Stimulated activated naive CD8-positive, alpha-beta T cell treated with anti-CD3 and anti-CD28 coated beads, Interleukin-15, amount 100 ng/mL, for 72 hours (primary cell): ENCODE data around the gene C2orf42.
"Not testable (repeated sequence)": the region's sequence is repeated elsewhere in the genome, so short reads cannot be mapped to it uniquely, and the experiment has no call there.

Experiments
- ATAC-seq: fragments of 150-1000 bp; cut with Tn5 transposase; 2 replicates; pipeline ENCODE4 v1.10.0; 2021; ENCODE audit warnings: mild to moderate bottlenecking, moderate library complexity
- DNase-seq, 2 donors: peaks; one replicate each; pipeline ENCODE4 v3.0.0; 2021 to 2022
- H3K27ac Mint-ChIP-seq, 2 donors: one replicate each; pipeline ENCODE4 v1.8.0; 2022; ENCODE audit warnings: mild to moderate bottlenecking in 2 of 2, mixed read lengths in 2 of 2, moderate library complexity in 2 of 2
- H3K27me3 Mint-ChIP-seq: one replicate; pipeline ENCODE4 v1.8.0; 2022; ENCODE audit warnings: mixed read lengths
- H3K4me1 Mint-ChIP-seq: one replicate; pipeline ENCODE4 v1.8.0; 2022; ENCODE audit warnings: mild to moderate bottlenecking, mixed read lengths
- H3K4me3 Mint-ChIP-seq, 2 donors: one replicate each; pipeline ENCODE4 v1.8.0; 2022; ENCODE audit warnings: mild to moderate bottlenecking in 2 of 2, mixed read lengths in 2 of 2, moderate library complexity in 1 of 2
- H3K9me3 Mint-ChIP-seq, 2 donors: one replicate each; pipeline ENCODE4 v1.8.0; 2022; ENCODE audit warnings: mixed read lengths in 2 of 2

The C2orf42 gene

DNA sequence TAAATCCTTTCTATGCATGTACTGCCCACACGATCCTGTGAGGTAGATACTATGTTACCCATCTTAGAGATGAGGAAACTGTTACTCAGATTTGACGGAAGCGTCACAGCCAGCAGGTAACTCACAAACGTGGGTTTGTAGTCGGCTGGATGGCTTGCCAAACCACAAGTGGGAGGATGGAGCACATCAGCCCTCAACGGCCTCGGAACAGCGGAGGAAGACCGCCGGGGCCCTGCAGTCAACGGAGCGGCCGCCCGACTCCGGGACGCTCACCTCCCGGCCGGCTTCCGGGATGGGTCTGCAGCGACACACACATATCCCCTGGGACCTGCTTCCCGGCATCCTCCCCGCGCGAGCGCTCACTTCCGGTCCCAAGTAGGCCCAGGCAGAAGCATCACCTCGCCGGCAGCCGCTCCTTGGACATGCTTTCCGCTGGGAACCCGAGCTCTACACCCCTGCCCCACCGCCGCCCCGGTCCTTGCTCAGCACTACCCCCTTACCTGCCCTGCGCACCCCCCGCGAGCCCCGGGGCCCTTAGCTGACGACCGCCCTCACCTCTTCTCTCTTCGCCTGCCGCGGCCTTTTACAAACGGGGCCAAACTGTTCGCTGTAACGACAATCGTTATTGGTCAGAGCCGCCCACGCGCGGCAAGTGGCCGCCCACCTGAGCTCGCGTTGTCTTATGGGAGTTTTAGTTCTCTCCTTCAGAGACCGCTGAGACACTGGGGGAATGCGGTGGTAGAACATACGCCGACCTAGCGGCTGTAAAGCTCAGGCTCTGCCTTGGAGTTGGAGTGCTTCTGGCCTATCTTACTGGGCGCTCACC, at the start of gene C2orf42:
Gene C2orf42 (minus strand): TSS at position 602 of the 826 bp plus-strand sequence. CDS start 9,034 bp downstream, outside the sequence.
- H3K4me1 Mint-ChIP-seq: peaks cover 29% of the 10 kb centered on the region
- peak within 1 kb of the TSS; percentile 99 for H3K27ac Mint-ChIP-seq
- DNase-seq: peak; percentile 97 to 98
- peak; percentile 90 for ATAC-seq
- no peaks in the 10 kb centered on the region for H3K9me3 Mint-ChIP-seq
- no peaks in the 10 kb centered on the region for H3K27me3 Mint-ChIP-seq
- peak within 1 kb of the TSS; percentile 85 to 86 for H3K4me3 Mint-ChIP-seq

- Mint-ChIP-seq H3K27ac (no peak overlapping the region), H3K4me3 (no peak overlapping the region)
Observed at GRCh38 chr2:70240599-70240998, 49.8 kb upstream of the C2orf42 start.

DNA sequence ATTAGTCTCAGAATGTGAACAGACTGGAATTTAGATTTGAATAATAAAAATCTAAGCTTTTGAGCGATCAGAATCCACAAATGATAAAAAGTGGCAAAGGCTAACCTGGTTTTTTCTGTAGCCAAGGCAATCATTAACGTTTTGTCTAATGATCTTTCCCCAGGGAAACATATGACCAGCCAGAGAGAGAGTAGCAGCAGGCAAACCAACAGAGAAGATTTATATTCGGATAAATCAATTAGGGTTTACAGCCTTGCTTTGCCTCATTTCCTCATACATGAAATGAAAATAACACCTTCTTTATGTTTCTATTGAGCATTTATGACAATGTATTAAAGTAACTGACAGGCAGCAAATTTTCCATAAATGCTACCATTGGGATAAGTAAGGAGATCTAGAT, 43.1 kb upstream of the C2orf42 start:
- no peak overlapping the region for H3K4me3 Mint-ChIP-seq
- H3K27me3 Mint-ChIP-seq: no peaks in the 10 kb centered on the region
- H3K9me3 Mint-ChIP-seq: no peaks in the 10 kb centered on the region
- no peaks in the 10 kb centered on the region for H3K4me1 Mint-ChIP-seq
- ATAC-seq (no peak), DNase-seq (no peak)
- peak overlapping the region in 1 of 2 donors; percentile 7 for H3K27ac Mint-ChIP-seq

More at GRCh38 chr2:70240599-70240998, 49.8 kb upstream of the C2orf42 start:
- DNase-seq (no peak), ATAC-seq (no peak)
- H3K4me1 Mint-ChIP-seq: peaks cover 46% of the 10 kb centered on the region
- no peaks in the 10 kb centered on the region for H3K9me3 Mint-ChIP-seq
- no peaks in the 10 kb centered on the region for H3K27me3 Mint-ChIP-seq

- no peak for DNase-seq
- Mint-ChIP-seq H3K9me3 (no peaks in the 10 kb centered on the region), H3K4me1 (peaks cover 5% of the 10 kb centered on the region), H3K27ac (no peak overlapping the region), H3K27me3 (no peaks in the 10 kb centered on the region), H3K4me3 (no peak overlapping the region)
- no peak for ATAC-seq
Observed at GRCh38 chr2:70226781-70227180, 36.0 kb upstream of the C2orf42 start.

GRCh38 chr2:70223305-70223704, 32.5 kb upstream of the C2orf42 start:
- not testable (repeated sequence) for ATAC-seq, H3K4me3 Mint-ChIP-seq, H3K9me3 Mint-ChIP-seq, H3K27me3 Mint-ChIP-seq, DNase-seq, H3K27ac Mint-ChIP-seq
- H3K4me1 Mint-ChIP-seq: peaks cover 16% of the 10 kb centered on the region

- Mint-ChIP-seq H3K9me3 (no peaks in the 10 kb centered on the region), H3K4me3 (no peak overlapping the region), H3K27ac (no peak overlapping the region), H3K4me1 (peaks cover 25% of the 10 kb centered on the region), H3K27me3 (no peaks in the 10 kb centered on the region)
- DNase-seq: no peak
- no peak for ATAC-seq
Observed at GRCh38 chr2:70214953-70215549, 24.2 kb upstream of the C2orf42 start.

DNA sequence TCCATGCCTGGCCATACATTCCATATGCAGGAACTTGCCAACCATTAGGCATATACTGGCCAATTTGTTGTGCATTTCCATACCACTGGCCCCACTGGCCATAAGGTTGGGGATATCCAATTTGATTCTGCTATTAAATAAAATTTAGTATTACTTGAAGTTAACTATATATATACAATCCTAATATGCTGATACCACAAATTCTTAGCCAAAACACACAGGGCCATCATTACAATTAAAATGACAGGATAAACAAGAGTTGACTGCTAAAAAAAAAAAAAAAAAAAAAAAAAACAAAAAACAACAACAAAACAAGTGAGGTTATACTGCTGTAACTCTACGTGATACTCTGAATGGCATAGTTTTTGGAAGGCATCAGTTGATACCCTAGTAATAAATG, 23.5 kb upstream of the C2orf42 start:
- peaks cover 27% of the 10 kb centered on the region for H3K4me1 Mint-ChIP-seq
- no peak overlapping the region for H3K4me3 Mint-ChIP-seq
- no peak overlapping the region for H3K27ac Mint-ChIP-seq
- no peak for DNase-seq
- no peaks in the 10 kb centered on the region for H3K27me3 Mint-ChIP-seq
- no peak for ATAC-seq
- no peaks in the 10 kb centered on the region for H3K9me3 Mint-ChIP-seq

GRCh38 chr2:70212298-70212932, 21.6 kb upstream of the C2orf42 start:
- Mint-ChIP-seq H3K27ac (no peak overlapping the region), H3K4me3 (no peak overlapping the region), H3K9me3 (no peaks in the 10 kb centered on the region), H3K27me3 (no peaks in the 10 kb centered on the region), H3K4me1 (peaks cover 10% of the 10 kb centered on the region)
- no peak for ATAC-seq
- no peak for DNase-seq

DNA sequence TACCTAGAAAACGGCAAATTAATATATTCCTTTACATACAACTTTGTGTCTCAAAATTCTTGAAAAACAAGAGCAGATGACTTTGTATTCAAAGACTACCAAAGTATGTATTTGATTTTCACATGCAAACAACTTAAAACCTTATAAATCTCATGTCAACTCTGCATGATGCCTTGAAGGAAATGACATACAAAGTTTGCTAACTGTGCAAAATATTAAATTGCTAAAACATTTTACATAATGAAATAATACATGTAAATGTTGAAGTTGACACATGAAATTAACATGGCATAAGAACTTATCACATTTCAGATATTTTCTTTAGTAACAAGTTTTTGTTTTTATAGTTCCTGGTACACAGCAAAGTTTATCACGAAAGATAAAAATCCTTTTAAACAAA, 20.8 kb upstream of the C2orf42 start:
- no peak for ATAC-seq
- Mint-ChIP-seq H3K9me3 (no peaks in the 10 kb centered on the region), H3K4me3 (no peak overlapping the region), H3K4me1 (peaks cover 10% of the 10 kb centered on the region), H3K27me3 (no peaks in the 10 kb centered on the region), H3K27ac (no peak overlapping the region)
- DNase-seq: no peak

- DNase-seq (no peak), ATAC-seq (no peak)
- H3K4me1 Mint-ChIP-seq: no peaks in the 10 kb centered on the region
- no peaks in the 10 kb centered on the region for H3K27me3 Mint-ChIP-seq
- no peaks in the 10 kb centered on the region for H3K9me3 Mint-ChIP-seq
- H3K4me3 Mint-ChIP-seq: no peak overlapping the region
- H3K27ac Mint-ChIP-seq: no peak overlapping the region
Observed at GRCh38 chr2:70204452-70204851, 13.6 kb upstream of the C2orf42 start.

DNA sequence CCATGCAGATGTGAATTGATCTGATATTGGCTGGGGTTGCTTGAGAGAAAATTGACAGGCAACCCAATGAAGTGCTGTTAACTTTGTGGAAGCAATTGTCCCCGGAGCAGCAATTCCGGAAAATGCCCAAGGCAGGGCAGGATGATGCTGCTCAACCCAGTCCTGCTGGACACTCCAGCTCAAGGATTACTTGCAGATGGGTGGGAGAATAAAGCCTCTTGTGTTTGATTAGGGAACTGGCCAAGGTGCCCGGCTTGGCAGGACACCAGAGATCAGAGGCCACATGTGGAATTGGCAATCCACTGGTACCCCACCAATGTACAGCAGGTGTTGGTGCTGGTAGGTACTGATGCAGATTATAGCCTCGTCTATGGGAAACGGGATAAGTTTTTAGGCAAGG, 12.3 kb upstream of the C2orf42 start:
- H3K9me3 Mint-ChIP-seq: no peaks in the 10 kb centered on the region
- DNase-seq (no peak), ATAC-seq (no peak)
- H3K27ac Mint-ChIP-seq: no peak overlapping the region
- H3K4me1 Mint-ChIP-seq: no peaks in the 10 kb centered on the region
- H3K4me3 Mint-ChIP-seq: no peak overlapping the region
- no peaks in the 10 kb centered on the region for H3K27me3 Mint-ChIP-seq

GRCh38 chr2:70202236-70202806, 11.5 kb upstream of the C2orf42 start:
- Mint-ChIP-seq H3K27ac (peak overlapping the region in 1 of 2 donors; percentile 87), H3K27me3 (no peaks in the 10 kb centered on the region), H3K4me1 (no peaks in the 10 kb centered on the region), H3K9me3 (no peaks in the 10 kb centered on the region), H3K4me3 (no peak overlapping the region)
- DNase-seq (no peak), ATAC-seq (no peak)

DNA sequence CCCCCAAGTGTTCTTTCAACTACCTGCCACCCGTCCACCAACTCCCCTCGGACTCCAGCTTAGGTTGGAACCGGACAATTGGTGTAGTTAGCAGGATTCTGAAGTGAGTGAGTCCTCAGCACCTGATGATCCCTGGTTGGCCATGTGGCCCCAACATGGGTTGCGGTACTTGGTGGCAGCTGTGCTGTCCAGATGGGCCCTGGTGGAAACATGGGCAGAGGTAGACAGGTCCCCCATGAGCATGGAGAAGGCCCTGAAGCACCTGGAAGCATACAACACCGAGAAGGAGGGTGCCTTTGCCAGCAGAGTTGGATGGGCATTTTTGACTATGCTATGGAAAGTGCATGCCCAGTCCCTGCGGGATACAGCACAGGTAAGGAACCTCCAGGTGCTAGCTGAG, 11.0 kb upstream of the C2orf42 start:
- Mint-ChIP-seq H3K27ac (no peak overlapping the region), H3K4me1 (no peaks in the 10 kb centered on the region)
- no peak for ATAC-seq

DNA sequence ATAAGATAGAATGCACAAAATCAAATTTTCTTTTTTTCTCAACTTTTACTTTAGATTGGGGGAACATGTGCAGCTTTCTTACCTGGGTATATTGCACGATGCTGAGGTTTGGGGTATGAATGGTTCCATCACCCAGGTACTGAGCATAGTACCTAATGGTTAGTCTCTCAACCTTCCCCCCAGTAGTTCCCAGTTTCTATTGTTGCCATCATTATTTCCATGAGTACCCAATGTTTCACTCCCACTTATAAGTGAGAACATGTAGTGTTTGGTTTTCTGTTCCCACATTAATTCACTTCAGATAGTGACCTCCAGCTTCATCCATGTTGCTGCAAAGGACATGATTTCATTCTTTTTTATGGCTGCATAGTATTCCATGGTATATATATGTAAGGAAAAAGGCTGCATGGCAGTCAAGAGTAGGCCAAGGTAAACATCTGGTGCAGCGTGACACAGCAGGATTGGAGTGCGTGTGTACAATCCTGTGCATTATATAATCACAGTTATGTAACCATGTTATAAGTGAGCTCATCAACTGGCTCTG, 10.5 kb upstream of the C2orf42 start:
- H3K27me3 Mint-ChIP-seq: no peaks in the 10 kb centered on the region
- DNase-seq (no peak), ATAC-seq (no peak)
- H3K9me3 Mint-ChIP-seq: no peaks in the 10 kb centered on the region
- H3K27ac Mint-ChIP-seq: no peak overlapping the region
- no peaks in the 10 kb centered on the region for H3K4me1 Mint-ChIP-seq
- H3K4me3 Mint-ChIP-seq: no peak overlapping the region

More for the DNA sequence above, 11.0 kb upstream of the C2orf42 start:
- no peak overlapping the region for H3K4me3 Mint-ChIP-seq
- H3K9me3 Mint-ChIP-seq: no peaks in the 10 kb centered on the region
- H3K27me3 Mint-ChIP-seq: no peaks in the 10 kb centered on the region
- DNase-seq: no peak

GRCh38 chr2:70199320-70199864, 8.6 kb upstream of the C2orf42 start:
- Mint-ChIP-seq H3K4me3 (no peak overlapping the region), H3K27ac (no peak overlapping the region), H3K9me3 (no peaks in the 10 kb centered on the region), H3K27me3 (no peaks in the 10 kb centered on the region), H3K4me1 (no peaks in the 10 kb centered on the region)
- ATAC-seq (no peak), DNase-seq (no peak)
